SKM-1 treated with dmso at 0.1 percent for 144 hours (cell line): ENCODE data around the gene TBL1XR1.
"Not testable (repeated sequence)": the region's sequence is repeated elsewhere in the genome, so short reads cannot be mapped to it uniquely, and the experiment has no call there.

Source experiments
- DNase-seq: peaks from one replicate; lab custom pipeline; 2025; ENCODE audit not compliant: unreplicated experiment; lab: John Stamatoyannopoulos, UW

TBL1XR1 gene

DNA sequence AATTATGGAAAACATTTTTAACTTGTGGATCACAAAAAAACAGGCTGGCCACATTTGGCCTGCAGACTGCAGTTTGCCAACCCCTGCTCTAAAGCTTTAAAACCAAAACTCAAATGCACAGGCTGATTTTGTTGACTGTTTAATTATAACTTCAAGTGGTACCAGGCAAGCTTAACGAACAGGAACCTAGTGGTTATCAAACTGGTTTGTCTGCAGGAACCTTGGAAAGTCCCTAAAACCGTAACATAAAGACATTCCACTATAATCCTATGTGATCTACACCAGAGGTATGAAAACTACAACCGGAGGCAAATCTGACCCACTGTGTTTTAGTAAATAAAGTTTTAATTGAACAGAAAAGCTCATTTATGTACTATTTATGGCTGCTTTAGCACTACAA is 52.4 kb downstream of the TBL1XR1 start:
- DNase-seq = no peak

DNA sequence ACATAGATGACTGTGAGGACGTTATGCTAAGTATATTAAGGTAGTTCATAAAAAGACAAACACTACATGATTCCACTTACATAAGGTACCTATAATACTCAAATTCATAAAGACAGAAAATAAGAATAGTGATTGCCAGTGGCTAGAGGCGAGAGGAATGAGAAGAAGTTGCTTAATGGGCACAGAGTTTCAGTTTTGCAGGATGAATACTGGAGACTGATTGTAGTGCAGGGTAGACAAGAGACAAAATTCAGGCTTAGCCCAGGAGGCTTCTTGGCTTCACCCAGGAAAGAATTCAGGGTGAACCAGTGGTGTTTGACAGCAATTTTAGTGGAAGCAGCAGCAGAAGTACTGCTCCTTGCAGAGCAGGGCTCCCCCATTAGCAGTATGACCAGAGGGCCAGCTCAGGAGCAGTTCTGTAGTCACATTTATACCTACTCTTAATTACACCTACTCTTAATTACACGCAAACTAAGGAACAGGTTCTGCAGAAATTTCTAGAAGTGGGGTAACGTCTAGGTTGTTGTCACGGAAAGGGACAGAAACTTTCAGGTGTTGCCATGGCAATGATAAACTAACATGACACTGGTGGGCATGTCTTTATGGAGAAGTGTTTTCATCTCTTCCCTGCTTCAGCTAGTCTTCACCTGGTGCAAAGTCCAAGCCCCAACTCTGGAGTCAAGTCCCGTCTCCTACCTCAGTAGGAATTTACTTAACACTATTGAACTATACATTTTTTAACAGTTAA is 55.2 kb downstream of the TBL1XR1 start:
- no peak for DNase-seq

- no peak for DNase-seq
Measured at GRCh38 chr3:177141471-177141870, 55.8 kb downstream of the TBL1XR1 start.

DNA sequence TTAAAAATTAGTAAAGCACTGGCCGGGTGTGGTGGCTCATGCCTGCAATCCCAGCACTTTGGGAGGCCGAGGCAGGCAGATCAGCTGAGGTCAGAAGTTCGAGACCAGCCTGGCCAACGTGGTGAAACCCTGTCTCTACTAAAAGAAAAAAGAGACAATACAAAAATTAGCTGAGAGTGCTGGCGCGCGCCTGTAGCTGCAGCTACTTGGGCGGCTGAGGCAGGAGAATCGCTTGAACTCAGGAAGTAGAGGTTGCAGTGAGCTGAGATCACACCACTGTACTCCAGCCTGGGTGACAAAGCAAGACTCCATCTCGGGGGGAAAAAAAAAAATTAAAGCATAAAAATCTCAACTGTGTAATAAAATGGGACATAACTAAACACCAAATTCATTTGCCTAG is 58.1 kb downstream of the TBL1XR1 start:
- not testable (repeated sequence) for DNase-seq

- DNase-seq = no peak
Measured at GRCh38 chr3:177137774-177138705, 59.2 kb downstream of the TBL1XR1 start.

DNA sequence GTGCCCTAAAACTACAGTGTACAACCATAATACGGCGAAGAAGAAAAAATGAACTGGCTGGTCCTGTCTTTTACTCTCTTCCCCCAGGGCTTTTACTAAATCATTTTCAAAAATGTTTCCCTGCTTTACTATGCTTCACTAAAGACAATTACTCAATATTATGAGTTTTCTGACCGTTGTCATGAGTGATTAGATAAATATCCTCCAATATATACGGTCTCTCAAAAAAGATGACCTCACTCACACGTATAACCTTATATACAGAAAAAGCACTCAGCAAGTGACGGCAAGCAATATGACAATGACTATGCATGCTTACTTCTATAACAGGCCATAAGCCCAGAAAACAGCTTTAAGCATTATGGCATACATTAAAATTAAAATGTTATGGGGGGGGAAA is 60.5 kb downstream of the TBL1XR1 start:
- no peak for DNase-seq

DNA sequence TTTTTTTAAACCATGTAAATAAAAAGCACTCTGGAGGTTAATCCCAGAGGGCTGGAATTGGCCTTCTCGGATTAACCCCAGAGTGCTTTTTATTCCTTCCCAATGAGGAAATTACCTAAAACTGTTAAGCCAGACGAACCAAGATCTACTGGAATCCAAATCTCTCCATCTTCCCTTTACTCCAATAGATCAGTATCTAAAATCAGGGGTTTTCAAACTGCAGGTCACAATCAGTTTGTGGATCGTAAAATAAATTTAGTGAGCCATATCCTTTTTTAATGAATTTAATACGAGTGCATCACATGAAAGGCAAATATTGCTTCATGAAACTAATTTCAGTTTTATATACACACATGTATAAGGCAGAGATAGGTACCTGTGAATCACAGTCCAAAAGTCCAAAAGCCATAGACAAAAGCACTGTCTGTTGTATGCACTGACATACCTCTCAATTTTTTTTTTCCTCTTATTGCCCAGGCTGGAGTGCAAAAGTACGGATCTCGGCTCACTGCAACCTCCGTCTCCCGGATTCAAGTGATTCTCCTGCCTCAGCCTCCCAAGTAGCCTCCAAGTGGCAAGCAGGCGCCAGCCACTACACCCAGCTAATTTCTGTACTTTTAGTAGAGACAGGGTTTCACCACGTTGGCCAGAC is 61.3 kb downstream of the TBL1XR1 start:
- DNase-seq = no peak

DNA sequence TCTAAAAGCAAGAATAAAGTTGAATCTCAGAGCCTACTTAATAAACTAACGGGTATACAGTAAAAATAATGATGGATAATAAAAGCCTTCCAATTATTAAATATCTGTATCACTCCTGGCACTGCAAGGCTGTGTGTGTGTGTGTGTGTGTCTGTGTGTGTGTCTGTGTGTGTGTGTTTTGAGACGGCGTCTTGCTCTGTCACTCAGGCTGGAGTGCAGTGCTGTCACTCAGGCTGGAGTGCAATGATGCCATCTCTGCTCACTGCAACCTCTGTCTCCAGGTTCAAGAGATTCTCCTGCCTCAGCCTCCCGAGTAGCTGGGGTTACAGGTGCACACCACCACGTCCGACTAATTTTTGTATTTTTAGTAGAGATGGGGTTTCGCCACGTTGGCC is 62.5 kb downstream of the TBL1XR1 start:
- no peak for DNase-seq

DNA sequence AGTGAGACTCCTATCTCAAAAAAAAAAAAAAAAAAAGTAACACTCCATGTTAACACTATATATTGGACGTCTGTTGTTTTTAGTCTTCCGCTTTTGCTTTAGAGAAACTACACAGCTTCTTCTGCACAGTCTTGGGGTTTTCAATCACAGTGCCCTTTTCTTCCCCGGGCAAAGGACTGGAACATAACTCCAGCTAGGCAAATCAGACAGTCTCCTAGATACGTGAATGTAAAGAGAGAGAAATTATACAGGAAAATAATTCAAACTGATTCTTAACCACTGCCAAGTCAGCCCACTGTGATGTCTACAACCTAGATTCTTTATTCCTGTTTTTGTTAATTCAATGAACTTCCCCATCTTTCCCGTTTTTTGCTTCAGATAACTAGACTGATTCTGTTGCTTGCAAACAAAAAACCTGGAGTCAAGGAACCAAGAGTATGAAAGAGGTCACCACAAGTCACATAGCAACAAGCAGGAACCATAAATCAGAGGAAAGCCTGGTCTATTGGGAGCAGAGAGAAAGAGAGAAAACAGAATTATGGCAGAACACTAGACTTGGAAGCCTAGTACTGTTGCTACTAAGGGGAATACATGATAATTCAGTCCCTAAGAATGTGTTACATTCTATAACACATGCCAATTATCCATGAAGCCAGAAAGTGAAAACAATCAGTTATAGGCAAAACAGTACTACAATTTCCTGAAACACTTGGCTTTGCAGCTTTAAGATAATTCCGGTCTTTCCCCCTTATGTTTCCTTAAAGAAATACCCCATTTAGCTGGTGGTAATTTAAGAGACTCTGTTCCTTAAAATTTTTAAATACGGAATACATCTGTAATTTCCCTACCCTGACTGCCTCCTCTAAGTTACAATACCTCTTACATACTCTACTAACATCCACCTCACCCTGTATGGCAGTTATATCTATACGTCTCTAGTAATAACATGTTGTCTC is 63.1 kb downstream of the TBL1XR1 start:
- DNase-seq = no peak

DNA sequence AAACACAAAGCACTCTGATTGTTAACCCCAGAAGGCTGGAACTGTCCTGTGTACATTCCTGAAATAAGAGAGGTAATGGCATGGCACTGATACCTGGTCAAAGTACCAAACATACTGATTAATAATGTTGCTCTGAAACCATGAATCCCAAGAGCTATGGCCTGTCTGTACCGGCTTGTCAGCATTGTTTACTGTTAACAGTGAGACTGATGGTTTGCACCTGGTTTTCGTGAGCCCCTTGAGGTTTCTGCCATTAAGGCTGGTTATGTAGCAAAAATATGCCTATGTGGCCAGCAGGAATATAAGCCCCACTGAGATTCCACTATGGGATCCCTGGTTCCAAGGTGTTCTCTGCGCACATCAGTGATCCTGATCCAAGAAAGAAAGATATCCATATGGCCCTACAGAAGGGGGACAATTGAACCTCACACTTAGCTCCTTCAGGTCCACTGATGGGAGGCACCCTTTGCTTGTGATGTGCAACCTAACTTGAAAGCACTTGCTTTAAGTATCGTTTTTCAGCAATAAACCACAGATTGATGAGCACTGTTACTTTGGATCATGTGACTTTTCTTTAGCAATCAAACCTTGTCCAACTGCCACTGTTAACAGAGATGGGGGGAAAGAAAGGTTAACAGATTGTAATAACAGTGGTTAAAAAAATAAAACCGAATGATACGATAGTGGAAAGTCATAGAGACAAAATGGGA is 65.2 kb downstream of the TBL1XR1 start:
- DNase-seq = no peak

GRCh38 chr3:177127008-177127407 is 70.3 kb downstream of the TBL1XR1 start:
- no peak for DNase-seq

DNA sequence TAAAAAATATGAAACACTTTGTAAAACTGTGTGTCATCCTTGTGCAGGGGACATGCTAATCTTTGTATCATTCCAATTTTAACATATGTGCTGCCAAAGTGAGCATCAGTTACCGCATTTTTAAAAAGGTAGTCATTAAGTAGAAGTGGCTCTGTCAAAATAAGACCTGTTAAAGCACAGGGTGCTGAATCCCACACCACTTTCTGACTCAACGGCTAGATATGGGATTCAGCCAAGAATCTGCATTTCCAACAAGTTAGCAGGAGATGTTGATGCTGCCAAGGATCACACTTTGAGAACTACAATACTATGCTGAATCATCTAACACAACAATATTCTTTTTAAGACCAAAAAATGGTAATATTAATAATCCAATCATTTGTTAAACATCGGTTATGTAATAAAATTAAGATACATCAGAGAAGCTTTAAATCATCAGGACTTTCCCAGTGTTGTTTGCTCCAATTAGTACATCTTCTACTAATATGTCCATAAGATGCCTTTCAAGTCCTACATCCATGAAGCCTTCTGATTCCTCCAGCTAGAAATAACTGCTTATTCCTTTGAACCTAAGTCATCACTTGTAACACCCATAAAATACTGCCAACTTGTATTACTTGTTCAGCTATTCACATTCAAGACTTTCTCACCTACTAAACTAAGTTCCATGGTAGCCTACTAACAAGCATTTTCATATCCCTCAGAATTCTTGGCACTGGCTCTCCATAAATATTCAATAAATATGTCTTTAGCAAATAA is 71.1 kb downstream of the TBL1XR1 start:
- no peak for DNase-seq

GRCh38 chr3:177124882-177125281 is 72.4 kb downstream of the TBL1XR1 start:
- no peak for DNase-seq

- no peak for DNase-seq
Measured at GRCh38 chr3:177123822-177124221, 73.5 kb downstream of the TBL1XR1 start.

GRCh38 chr3:177122183-177122856 is 75.0 kb downstream of the TBL1XR1 start:
- no peak for DNase-seq

DNA sequence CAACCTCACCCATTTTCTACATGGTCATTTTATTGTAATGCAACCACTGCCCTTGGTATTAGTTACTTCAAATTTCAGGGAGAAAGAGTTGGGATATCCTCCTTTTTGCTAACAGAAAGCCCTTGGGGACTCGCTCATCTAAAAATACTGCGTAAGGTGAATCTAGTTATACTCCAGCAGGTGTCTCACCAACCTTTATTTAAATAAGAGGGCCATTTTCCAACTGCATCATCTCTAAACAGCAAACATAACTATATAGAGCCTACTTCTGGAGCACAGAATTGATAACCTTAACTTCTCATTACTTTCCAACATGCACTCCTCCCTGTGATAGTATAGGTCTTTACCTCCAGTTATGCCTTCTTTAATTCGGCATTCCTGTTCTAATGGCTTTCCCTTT is 77.5 kb downstream of the TBL1XR1 start:
- no peak for DNase-seq

DNA sequence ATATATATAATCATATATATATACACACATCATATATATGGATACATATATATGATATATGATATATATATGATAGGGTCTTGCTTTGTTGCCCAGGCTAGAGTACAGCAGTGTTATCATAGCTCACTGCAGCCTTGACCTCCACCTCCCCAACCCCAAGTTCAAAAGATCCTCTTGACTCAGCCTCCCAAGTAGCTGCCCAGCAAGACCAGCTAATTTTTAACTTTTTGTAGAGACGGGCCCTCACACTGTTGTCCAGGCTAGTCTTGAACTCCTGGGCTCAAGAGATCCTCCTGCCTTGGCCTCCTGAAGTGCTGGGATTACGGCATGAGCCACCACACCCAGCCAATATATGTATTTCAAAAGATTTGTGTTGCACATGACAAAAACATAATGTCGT is 83.0 kb downstream of the TBL1XR1 start:
- no peak for DNase-seq

GRCh38 chr3:177111541-177111949 is 85.7 kb downstream of the TBL1XR1 start:
- no peak for DNase-seq

DNA sequence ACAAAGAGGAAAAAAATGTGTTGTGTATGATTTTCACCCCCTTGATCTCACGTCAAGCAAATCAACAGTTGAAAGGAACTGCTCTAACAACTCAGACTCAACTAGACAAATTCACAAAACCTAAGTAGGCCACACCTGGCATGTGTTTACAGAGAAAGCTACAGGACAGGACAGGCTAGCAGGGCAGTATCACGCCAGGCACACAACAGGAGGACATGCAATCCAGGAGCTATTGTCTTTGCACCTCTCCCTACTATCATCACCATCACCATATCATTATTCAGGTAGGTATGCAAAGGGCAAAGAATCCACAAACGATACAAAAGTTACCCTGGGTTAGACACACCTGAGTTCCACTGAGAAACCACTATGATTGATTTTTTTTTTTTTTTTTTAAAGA is 86.4 kb downstream of the TBL1XR1 start:
- DNase-seq = no peak
